Measurements from ENCODE around the gene PROZ.

DNA sequence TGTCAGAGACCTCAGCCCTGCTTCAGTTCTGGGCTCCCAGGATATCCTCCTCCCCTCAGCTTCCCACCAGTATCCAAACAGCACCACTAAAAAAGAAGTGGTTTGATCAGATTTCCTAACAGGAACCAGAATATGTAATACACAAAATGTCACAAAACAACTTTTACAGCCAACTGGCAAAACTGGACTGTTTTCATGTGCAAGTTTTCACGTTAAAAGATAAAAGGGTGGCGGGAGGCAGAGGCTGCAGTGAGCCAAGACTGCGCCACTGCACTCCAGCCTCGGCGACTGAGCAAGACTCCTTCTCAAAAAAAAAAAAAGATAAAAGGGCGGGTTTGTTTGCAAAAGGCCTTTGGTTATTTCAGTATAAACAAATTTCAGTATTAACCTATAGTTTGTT lies 36.9 kb downstream of the PROZ start:
- TF ChIP-seq, protein P1, sequence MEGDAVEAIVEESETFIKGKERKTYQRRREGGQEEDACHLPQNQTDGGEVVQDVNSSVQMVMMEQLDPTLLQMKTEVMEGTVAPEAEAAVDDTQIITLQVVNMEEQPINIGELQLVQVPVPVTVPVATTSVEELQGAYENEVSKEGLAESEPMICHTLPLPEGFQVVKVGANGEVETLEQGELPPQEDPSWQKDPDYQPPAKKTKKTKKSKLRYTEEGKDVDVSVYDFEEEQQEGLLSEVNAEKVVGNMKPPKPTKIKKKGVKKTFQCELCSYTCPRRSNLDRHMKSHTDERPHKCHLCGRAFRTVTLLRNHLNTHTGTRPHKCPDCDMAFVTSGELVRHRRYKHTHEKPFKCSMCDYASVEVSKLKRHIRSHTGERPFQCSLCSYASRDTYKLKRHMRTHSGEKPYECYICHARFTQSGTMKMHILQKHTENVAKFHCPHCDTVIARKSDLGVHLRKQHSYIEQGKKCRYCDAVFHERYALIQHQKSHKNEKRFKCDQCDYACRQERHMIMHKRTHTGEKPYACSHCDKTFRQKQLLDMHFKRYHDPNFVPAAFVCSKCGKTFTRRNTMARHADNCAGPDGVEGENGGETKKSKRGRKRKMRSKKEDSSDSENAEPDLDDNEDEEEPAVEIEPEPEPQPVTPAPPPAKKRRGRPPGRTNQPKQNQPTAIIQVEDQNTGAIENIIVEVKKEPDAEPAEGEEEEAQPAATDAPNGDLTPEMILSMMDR (IDR thresholded peaks at IDR 0.05; ENCODE audit: insufficient read depth, low read length, poor library complexity, severe bottlenecking) = no peak
- no peak for TF ChIP-seq EZH2phosphoT487 (conservative IDR thresholded peaks at IDR 0.05; ENCODE audit: low read length)
